Measurements from ENCODE around the gene ATP6AP1.

The ATP6AP1 gene

GRCh38 chrX:154450312-154450711, 21.8 kb downstream of the ATP6AP1 start:
- no peak for DNase-seq

GRCh38 chrX:154452823-154453222, 24.3 kb downstream of the ATP6AP1 start:
- no peak for DNase-seq

- peak; percentile 85 for DNase-seq
Measured at GRCh38 chrX:154457491-154458115, 29.1 kb downstream of the ATP6AP1 start.

DNA sequence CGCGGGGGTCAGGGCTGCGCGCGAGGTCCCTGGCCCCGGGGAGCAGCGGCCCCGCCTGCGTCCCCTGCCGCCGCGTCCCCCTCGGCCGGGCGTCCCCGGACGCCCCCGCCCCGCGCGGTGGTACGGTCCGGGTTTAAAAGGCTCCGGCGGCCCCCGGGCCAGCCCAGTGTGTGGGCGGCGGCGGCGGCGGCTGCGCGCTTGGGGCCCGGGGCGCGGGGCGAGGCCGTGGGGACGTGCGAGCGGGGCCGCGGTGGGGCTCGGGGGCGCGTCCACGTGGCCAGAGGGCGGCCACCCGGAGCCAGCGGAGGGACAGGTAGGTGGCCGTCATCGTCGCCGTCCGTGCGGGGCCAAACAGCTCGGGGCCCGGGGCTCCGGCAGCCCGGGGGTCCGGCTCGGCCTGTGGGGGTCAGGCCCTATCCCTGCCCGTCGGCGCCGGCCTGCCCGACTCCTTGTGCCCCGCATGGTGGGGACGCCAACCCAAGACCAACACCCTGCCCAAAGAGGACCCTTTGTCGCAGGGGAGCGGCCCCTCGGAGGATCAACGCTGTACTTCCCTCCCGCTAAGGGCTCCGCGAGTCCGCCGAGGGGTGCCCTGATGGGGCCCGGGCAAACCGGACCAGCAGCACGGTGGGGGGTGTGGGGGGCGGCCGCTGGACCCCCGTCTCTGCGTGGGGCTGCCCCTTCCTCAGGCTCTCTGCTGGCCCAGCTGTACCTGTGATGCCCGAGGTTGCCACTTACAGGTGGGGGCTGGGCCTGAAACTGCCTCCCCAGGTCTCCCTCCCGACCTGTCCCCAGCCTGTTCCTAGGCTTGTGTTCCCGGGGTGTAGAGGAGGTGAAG, 29.9 kb downstream of the ATP6AP1 start, which contains the start of gene PLXNA3:
Gene PLXNA3 (plus strand): TSS at position 166 of the 838 bp plus-strand sequence. CDS start 1,903 bp downstream, outside the sequence.
- DNase-seq, result peak; percentile 88

- DNase-seq, result no peak
Measured at GRCh38 chrX:154458954-154459778, 30.7 kb downstream of the ATP6AP1 start.

GRCh38 chrX:154459832-154460231, 31.4 kb downstream of the ATP6AP1 start:
- DNase-seq, result no peak

- no peak for DNase-seq
Measured at GRCh38 chrX:154460326-154460725, 31.8 kb downstream of the ATP6AP1 start.

GRCh38 chrX:154462396-154462795, 33.9 kb downstream of the ATP6AP1 start:
- no peak for DNase-seq

- DNase-seq, result no peak
Measured at GRCh38 chrX:154463611-154464220, 35.2 kb downstream of the ATP6AP1 start.

- DNase-seq, result no peak
Measured at GRCh38 chrX:154464806-154465365, 36.4 kb downstream of the ATP6AP1 start.

- DNase-seq, result no peak
Measured at GRCh38 chrX:154465601-154466000, 37.1 kb downstream of the ATP6AP1 start.

DNA sequence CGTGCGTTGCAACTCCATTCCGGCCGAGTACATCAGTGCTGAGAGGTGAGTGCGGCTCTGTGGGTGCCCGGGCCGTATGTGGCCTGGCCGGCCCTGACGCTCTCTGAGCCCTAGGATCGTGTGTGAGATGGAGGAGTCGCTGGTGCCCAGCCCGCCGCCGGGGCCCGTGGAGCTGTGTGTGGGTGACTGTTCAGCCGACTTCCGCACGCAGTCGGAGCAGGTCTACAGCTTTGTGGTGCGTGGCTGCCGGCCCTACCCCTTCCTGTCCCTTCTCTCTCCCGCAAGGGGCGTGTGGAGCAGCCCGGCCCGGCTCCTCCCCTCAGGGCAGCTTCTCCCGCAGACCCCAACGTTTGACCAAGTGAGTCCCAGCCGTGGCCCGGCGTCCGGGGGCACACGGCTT, 37.6 kb downstream of the ATP6AP1 start:
- DNase-seq, result no peak

GRCh38 chrX:154466907-154467306, 38.4 kb downstream of the ATP6AP1 start:
- DNase-seq, result no peak

- no peak for DNase-seq
Measured at GRCh38 chrX:154467556-154467955, 39.1 kb downstream of the ATP6AP1 start.

- DNase-seq, result no peak
Measured at GRCh38 chrX:154468217-154468616, 39.7 kb downstream of the ATP6AP1 start.

- no peak for DNase-seq
Measured at GRCh38 chrX:154469114-154469513, 40.6 kb downstream of the ATP6AP1 start.

DNA sequence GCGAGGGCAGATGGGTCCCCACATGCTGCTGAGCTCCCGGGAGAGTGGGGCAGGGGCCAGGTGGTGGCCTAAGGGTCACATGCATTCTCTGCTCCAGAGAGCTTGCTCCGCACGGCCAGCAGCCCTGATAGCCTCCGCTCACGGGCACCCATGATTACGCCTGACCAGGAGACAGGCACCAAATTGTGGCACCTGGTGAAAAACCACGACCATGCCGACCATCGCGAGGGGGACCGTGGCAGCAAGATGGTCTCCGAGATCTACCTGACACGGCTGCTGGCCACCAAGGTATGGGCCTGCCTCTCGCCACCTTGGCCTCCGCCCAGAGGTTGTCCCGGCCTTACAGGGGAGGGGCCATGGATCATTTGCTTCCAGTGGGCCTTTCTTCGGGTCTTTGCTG, 41.4 kb downstream of the ATP6AP1 start:
- no peak for DNase-seq

- DNase-seq, result no peak
Measured at GRCh38 chrX:154470434-154470833, 42.0 kb downstream of the ATP6AP1 start.

DNA sequence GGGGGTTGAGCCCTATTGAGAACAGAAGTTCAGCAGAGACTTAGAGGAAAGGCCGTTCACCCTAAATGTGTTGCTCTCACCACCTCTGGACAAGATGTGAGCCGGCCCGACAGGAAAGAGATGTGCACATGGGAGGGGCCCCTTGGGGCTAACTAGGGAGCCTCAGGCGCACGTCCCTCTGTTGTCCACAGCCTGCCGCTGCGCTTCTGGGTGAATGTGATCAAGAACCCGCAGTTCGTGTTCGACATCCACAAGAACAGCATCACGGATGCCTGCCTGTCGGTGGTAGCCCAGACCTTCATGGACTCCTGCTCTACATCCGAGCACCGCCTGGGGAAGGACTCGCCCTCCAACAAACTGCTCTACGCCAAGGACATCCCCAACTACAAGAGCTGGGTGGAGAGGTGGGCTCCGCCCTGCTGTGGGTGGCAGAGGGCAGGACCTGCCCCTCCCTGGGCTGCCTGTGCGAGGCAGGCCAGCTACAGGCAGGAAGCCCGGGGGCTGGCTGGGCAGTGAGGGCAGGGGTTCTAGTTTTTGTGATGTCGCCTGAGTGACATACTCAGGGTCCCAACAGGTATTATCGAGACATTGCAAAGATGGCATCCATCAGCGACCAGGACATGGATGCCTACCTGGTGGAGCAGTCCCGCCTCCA, 42.6 kb downstream of the ATP6AP1 start:
- DNase-seq, result no peak

DNA sequence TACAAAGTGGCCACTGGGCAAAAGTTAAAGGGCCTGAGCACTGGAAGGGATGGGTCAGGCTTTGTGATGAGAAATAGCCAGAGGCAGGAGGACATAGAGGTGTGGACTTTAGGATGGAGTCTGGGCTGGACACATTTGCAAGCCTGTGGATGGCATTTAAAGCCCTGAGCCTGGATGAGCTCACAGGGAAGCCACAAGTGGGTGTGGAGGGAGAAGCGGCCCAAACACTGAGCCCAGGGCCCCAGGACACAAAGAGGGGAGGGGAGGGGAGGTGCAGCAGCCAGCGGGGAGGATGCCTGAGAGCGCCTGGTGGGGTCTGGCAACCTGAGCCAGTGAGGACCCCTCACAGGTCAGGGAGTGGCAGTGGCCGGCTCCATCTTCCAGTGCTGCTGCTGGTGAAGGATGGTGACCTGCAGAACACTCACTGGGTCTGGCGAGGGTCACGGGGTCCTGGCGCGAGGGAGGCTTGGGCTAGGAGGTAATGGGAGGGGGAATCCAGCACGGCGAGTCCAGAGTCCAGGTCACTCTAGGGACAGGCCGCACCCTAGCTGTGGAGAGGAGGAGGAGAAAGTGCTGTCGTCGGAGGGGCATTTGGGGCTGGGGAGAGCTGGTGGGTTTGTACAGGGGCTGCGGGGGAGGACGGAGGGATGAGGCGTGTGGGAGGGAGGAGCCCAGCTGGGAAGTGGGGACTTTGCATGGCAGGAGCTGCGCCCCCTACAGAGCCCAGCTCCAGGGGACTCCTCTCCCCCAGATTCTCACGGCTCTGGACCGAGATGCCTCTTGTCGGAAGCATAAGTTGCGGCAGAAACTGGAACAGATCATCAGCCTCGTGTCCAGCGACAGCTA, 43.6 kb downstream of the ATP6AP1 start:
- no peak for DNase-seq

Data from activated effector memory CD4-positive, alpha-beta T cell treated with anti-CD3 and anti-CD28 coated beads, Interleukin-2, amount 50 U/mL, for 16 hours (primary cell).